ENCODE measurements around the gene SHKBP1. TPM values are rescaled to one million over a fixed set of nuclear protein-coding genes. Genes with fewer than 3 reads are reported as not detected.

The SHKBP1 gene
- total and polyA plus RNA-seq, 2 of the 8 experiments (the other 6 are each of a cell fraction or from before 2014, with no cell fraction given), result 74.6 to 98.8 TPM

- Histone ChIP-seq H3K56ac (replicated peaks; ENCODE audit: insufficient read length, low read depth, low read length) (no peak overlapping the region), H3K36me3 (ENCODE audit: control insufficient read depth in 2 of 4, insufficient read depth in 4 of 4, low read length in 3 of 4) (no peaks in the 10 kb centered on the region), H2BK5ac (ENCODE audit: low read depth, low read length) (no peak overlapping the region), H2AK5ac (ENCODE audit: low read depth, low read length) (no peak overlapping the region), H4K5ac (ENCODE audit: insufficient read length, low read depth, low read length) (no peak overlapping the region), H3K4me3 (ENCODE audit: extremely low read depth in 1 of 4, insufficient read depth in 2 of 4, low read depth in 3 of 4, low read length in 4 of 4) (no peak overlapping the region), H3K79me2 (ENCODE audit: control insufficient read depth in 1 of 2, insufficient read depth in 2 of 2, low read length in 2 of 2) (no peaks in the 10 kb centered on the region), H2BK20ac (ENCODE audit: low read length) (no peak overlapping the region), H3K9me3 (ENCODE audit: insufficient read depth in 2 of 2, low read depth in 1 of 2, low read length in 1 of 2) (peaks cover 0 to 3% of the 10 kb centered on the region in 2 experiments; a peak in 2 of 4 replicates), H4K91ac (replicated peaks; ENCODE audit: insufficient read length, low read length) (no peak overlapping the region), H3K18ac (ENCODE audit: extremely low read depth, low read length) (no peak overlapping the region), H3K23ac (ENCODE audit: insufficient read length) (no peak overlapping the region), H2BK15ac (ENCODE audit: low read length) (no peak overlapping the region), H3K79me1 (ENCODE audit: low read depth, low read length) (no peaks in the 10 kb centered on the region), H3K9ac (replicated peaks in 1 of 4; ENCODE audit: extremely low read depth in 1 of 4, low read depth in 3 of 4, low read length in 3 of 4) (no peak overlapping the region), H3K4me2 (ENCODE audit: insufficient read depth in 1 of 2, low read depth in 2 of 2, low read length in 2 of 2) (no peak overlapping the region), H2AFZ (ENCODE audit: low read length) (no peak overlapping the region), H3K4me1 (replicated peaks in 1 of 4; ENCODE audit: control insufficient read depth in 3 of 4, insufficient read depth in 4 of 4, low read length in 3 of 4) (peaks cover 0 to 5% (median 2%) of the 10 kb centered on the region in 4 experiments; a peak in 4 of 7 replicates), H4K20me1 (replicated peaks in 1 of 2; ENCODE audit: control insufficient read depth in 1 of 2, insufficient read depth in 2 of 2, low read length in 2 of 2) (peaks cover 0 to 1% of the 10 kb centered on the region in 2 experiments), H3K27me3 (replicated peaks in 1 of 4; ENCODE audit: control insufficient read depth in 3 of 4, extremely low read depth in 1 of 4, insufficient read depth in 3 of 4, low read length in 3 of 4) (peaks cover 7 to 42% (median 39%) of the 10 kb centered on the region in 4 experiments), H4K8ac (ENCODE audit: extremely low read depth, insufficient read depth, low read length) (no peak overlapping the region), H3K27ac (ENCODE audit: low read depth, low read length) (no peak overlapping the region), H2BK120ac (replicated peaks; ENCODE audit: low read depth, low read length) (no peak overlapping the region), H3K14ac (ENCODE audit: insufficient read length) (no peak overlapping the region), H2BK12ac (ENCODE audit: low read depth, low read length) (no peak overlapping the region), H3K23me2 (ENCODE audit: low read depth, low read length) (peaks cover 7% of the 10 kb centered on the region; the same call in 1 of the 2 replicates), H3K4ac (replicated peaks; ENCODE audit: insufficient read length, low read depth, low read length) (no peak overlapping the region)
- FAIRE-seq, result no peak
- DNase-seq (ENCODE audit: low read depth in 1 of 2, low spot score in 2 of 2), result no peak
- 84% methylated on average over 4 of the region's 4 CpGs; no CpG with 5 or more reads in 1 of the 2 experiments for WGBS, 2 experiments (ENCODE audit: extremely low coverage in 1 of 2, insufficient coverage in 1 of 2, insufficient read length in 1 of 2, insufficient replicate concordance in 2 of 2, low coverage in 1 of 2, low lambda C conversion rate in 2 of 2, missing lambda C conversion rate in 1 of 2)
- CTCF ChIA-PET (ENCODE audit: partially characterized antibody), result interaction anchor here (0.7 to 9.2 kb wide), 18 partner anchors 9 to 84 kb away, joined by 3 to 95 read pairs (median 5); no protein-coding TSS in a partner anchor
- POLR2A ChIA-PET (ENCODE audit: partially characterized antibody), result interaction anchor here (0.8 to 1.4 kb wide), 3 partner anchors 25 to 339 kb away, joined by 3 read pairs; no protein-coding TSS in a partner anchor
- TF ChIP-seq JUN (IDR thresholded peaks at IDR 0.05; ENCODE audit: low read depth, low read length) (no peak), KDM4A (IDR thresholded peaks at IDR 0.05; ENCODE audit: low read depth, low read length, severe bottlenecking) (no peak)
Measured at GRCh38 chr19:40550951-40551350, 25.7 kb upstream of the SHKBP1 start.
